Ovary (tissue), 3 donors: ENCODE data around the gene COPA.

Experiments used
- EP300 ChIP-seq: sonication (generic); formaldehyde crosslinking; IDR thresholded peaks from one replicate; pipeline ENCODE4 v1.6.1; 2017; ENCODE audit warnings: antibody characterized with exemption
- POLR2A ChIP-seq: fragments of 450-650 bp; IDR thresholded peaks from one replicate; pipeline ENCODE4 v1.6.1; 2017; ENCODE audit warnings: antibody characterized with exemption, mild to moderate bottlenecking, moderate library complexity
- TF ChIP-seq, protein P1 (sequence below), 3 donors: fragments of 450-650 bp in 2 of 3; fragments of 200-600 bp in 1 of 3; IDR thresholded peaks; one replicate each; pipeline versions ENCODE4 v1.5.1 to v1.8.0; 2016 to 2022; ENCODE audit warnings: antibody characterized with exemption in 3 of 3, mild to moderate bottlenecking in 1 of 3
- donor health status: DM: no; HTN: no; CAD: no.

DNA sequence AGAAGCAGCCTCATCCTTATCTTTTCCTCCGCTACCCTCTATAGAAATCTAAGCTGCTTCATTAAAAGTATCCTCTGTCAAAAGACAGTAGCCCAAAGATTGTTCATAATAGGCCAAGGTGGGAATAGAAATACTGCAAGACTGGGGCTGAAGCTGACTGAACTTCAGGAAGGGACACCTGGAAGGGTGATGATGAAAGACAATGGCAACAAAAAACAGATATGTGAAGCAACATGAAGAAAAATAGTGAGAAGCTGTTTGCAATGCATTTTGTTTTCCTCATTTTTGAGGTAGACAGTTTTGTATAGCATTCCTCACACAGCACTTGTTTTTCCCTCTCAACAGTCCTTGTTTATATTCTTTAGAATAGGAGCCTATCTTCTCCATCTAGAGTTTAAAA is 97.6 kb downstream of the COPA start:
- TF ChIP-seq, protein P1, sequence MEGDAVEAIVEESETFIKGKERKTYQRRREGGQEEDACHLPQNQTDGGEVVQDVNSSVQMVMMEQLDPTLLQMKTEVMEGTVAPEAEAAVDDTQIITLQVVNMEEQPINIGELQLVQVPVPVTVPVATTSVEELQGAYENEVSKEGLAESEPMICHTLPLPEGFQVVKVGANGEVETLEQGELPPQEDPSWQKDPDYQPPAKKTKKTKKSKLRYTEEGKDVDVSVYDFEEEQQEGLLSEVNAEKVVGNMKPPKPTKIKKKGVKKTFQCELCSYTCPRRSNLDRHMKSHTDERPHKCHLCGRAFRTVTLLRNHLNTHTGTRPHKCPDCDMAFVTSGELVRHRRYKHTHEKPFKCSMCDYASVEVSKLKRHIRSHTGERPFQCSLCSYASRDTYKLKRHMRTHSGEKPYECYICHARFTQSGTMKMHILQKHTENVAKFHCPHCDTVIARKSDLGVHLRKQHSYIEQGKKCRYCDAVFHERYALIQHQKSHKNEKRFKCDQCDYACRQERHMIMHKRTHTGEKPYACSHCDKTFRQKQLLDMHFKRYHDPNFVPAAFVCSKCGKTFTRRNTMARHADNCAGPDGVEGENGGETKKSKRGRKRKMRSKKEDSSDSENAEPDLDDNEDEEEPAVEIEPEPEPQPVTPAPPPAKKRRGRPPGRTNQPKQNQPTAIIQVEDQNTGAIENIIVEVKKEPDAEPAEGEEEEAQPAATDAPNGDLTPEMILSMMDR (IDR thresholded peaks at IDR 0.05) = no peak
- TF ChIP-seq POLR2A (no peak), EP300 (no peak)
